SH-SY5Y (cell line): Measurements from ENCODE around the gene ATXN7.

Experiments
- GATA2 ChIP-seq: IDR thresholded peaks from 2 replicates; pipeline ENCODE4 v1.6.1; 2011; ENCODE audit warnings: mild to moderate bottlenecking, low read depth, low read length
- GATA3 ChIP-seq: IDR thresholded peaks from 2 replicates; pipeline ENCODE4 v1.6.1; 2011; ENCODE audit warnings: low read depth, mild to moderate bottlenecking, low read length, moderate library complexity

DNA sequence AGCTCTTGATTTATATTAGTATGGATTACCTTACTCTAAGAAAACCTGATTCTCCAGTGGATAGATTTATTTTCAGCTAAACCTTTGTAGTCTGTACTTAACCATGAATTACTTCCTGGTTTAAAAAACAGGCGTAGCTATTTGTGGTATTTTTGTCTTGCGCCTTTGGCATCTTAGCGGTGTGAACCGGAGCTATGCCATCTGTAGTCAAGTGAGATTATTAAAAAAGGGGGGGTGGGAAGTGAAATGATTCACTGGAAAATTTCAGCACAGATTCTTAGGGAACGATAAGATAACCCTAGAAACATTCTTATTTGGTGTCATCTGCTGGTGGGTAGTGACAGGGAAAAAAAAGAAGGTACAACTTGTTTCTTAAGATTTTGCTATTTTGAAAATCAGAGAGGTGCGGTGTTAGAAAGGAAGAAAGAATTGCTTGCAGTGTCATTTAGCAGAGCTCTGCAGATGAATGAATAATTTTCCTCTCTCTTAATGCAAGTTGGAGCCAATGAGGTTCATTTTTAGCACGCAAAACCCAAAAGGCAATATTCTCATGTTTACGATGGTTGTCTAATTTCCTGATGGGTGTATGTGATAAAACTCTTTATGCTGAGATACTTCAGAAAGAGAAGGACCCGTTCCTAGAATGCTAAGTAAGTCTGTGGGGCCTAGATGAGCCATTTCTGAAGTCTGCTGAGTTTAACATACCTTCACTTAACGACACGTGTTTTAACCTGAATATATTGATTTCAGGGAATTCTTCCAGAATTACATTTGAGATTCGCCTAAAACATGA, 115.6 kb downstream of the ATXN7 start:
- no peak for TF ChIP-seq GATA2
- TF ChIP-seq GATA3, result no peak
